Measurements from ENCODE around the gene HTT. TPM values are rescaled to one million over a fixed set of nuclear protein-coding genes. Genes with fewer than 3 reads are reported as not detected.

The HTT gene
- polyA plus RNA-seq, 1 donor (not counting 4 experiments of a cell fraction or from before 2014, with no cell fraction given) = 16.2 TPM

GRCh38 chr4:3252480-3252828 lies 178.0 kb downstream of the HTT start:
- Histone ChIP-seq H3K36me3 (ENCODE audit: control insufficient read depth in 2 of 2, extremely low read depth in 1 of 2, insufficient read depth in 2 of 2, low read length in 2 of 2) (no peaks in the 10 kb centered on the region), H3K9me3 (ENCODE audit: control insufficient read depth, low read depth, low read length) (no peaks in the 10 kb centered on the region), H3K79me2 (ENCODE audit: control insufficient read depth, insufficient read depth, low read length) (no peaks in the 10 kb centered on the region), H3K9me1 (ENCODE audit: control insufficient read depth, extremely low read depth, insufficient read depth, low read length) (no peaks in the 10 kb centered on the region), H3K4me2 (ENCODE audit: control insufficient read depth, extremely low read depth, insufficient read depth, low read depth, low read length) (no peak overlapping the region), H3K27ac (ENCODE audit: control insufficient read depth, insufficient read depth, low read length) (no peak overlapping the region), H3K27me3 (ENCODE audit: control insufficient read depth, extremely low read depth, insufficient read depth, low read length) (no peaks in the 10 kb centered on the region), H3K9ac (ENCODE audit: control insufficient read depth, extremely low read depth, insufficient read depth, low read length) (no peak overlapping the region), H3K4me1 (ENCODE audit: control insufficient read depth, extremely low read depth, insufficient read depth, low read length) (no peaks in the 10 kb centered on the region), H2AFZ (ENCODE audit: control insufficient read depth, low read length) (no peak overlapping the region), H3K4me3 (ENCODE audit: control insufficient read depth in 2 of 3, extremely low read depth in 1 of 3, insufficient read depth in 2 of 3, low read depth in 1 of 3, low read length in 3 of 3) (no peak overlapping the region), H4K20me1 (ENCODE audit: control insufficient read depth, extremely low read depth, insufficient read depth, low read length) (no peaks in the 10 kb centered on the region)
- FAIRE-seq = no peak
- TF ChIP-seq CTCF (optimal IDR thresholded peaks at IDR 0.05 in 1 of 3, IDR thresholded peaks at IDR 0.05 in 1 of 3, conservative IDR thresholded peaks at IDR 0.05 in 1 of 3; ENCODE audit: extremely low read depth in 1 of 3, insufficient read depth in 2 of 3, low read length in 3 of 3) (no peak), EZH2 (IDR thresholded peaks at IDR 0.05; ENCODE audit: low read length) (no peak)
- dilution Hi-C loops (cut with MboI; ENCODE audit: extremely low pct_ligation_motif_present, low sequenced_read_pairs) = no loop called here
- DNase-seq (ENCODE audit: low read depth, low spot score) = no peak

GRCh38 chr4:3252831-3253641 lies 178.6 kb downstream of the HTT start:
- no peaks in the 10 kb centered on the region for H3K36me3 ChIP-seq (ENCODE audit: control insufficient read depth in 2 of 2, extremely low read depth in 1 of 2, insufficient read depth in 2 of 2, low read length in 2 of 2)
- H2AFZ ChIP-seq (ENCODE audit: control insufficient read depth, low read length) = no peak overlapping the region
- H3K9ac ChIP-seq (ENCODE audit: control insufficient read depth, extremely low read depth, insufficient read depth, low read length) = no peak overlapping the region
- TF ChIP-seq EZH2 (IDR thresholded peaks at IDR 0.05; ENCODE audit: low read length) (no peak), CTCF (optimal IDR thresholded peaks at IDR 0.05 in 1 of 3, IDR thresholded peaks at IDR 0.05 in 1 of 3, conservative IDR thresholded peaks at IDR 0.05 in 1 of 3; ENCODE audit: extremely low read depth in 1 of 3, insufficient read depth in 2 of 3, low read length in 3 of 3) (no peak)
- peaks cover 3% of the 10 kb centered on the region for H3K4me1 ChIP-seq (ENCODE audit: control insufficient read depth, extremely low read depth, insufficient read depth, low read length)
- no peaks in the 10 kb centered on the region for H4K20me1 ChIP-seq (ENCODE audit: control insufficient read depth, extremely low read depth, insufficient read depth, low read length)
- FAIRE-seq = no peak
- no peak for DNase-seq (ENCODE audit: low read depth, low spot score)
- no peak overlapping the region for H3K4me3 ChIP-seq (ENCODE audit: control insufficient read depth in 2 of 3, extremely low read depth in 1 of 3, insufficient read depth in 2 of 3, low read depth in 1 of 3, low read length in 3 of 3)
- H3K27ac ChIP-seq (ENCODE audit: control insufficient read depth, insufficient read depth, low read length) = no peak overlapping the region
- H3K9me1 ChIP-seq (ENCODE audit: control insufficient read depth, extremely low read depth, insufficient read depth, low read length) = no peaks in the 10 kb centered on the region
- no peaks in the 10 kb centered on the region for H3K79me2 ChIP-seq (ENCODE audit: control insufficient read depth, insufficient read depth, low read length)
- H3K27me3 ChIP-seq (ENCODE audit: control insufficient read depth, extremely low read depth, insufficient read depth, low read length) = no peaks in the 10 kb centered on the region
- H3K9me3 ChIP-seq (ENCODE audit: control insufficient read depth, low read depth, low read length) = no peaks in the 10 kb centered on the region
- dilution Hi-C loops (cut with MboI; ENCODE audit: extremely low pct_ligation_motif_present, low sequenced_read_pairs) = no loop called here
- no peak overlapping the region for H3K4me2 ChIP-seq (ENCODE audit: control insufficient read depth, extremely low read depth, insufficient read depth, low read depth, low read length)
